Hepatocyte (in vitro differentiated cells): ENCODE measurements around the gene HAT1.

Source experiments
- EZH2 ChIP-seq: fragments of 200-600 bp; sonication (generic); IDR thresholded peaks from 2 replicates; pipeline ENCODE4 v1.6.1; 2016; ENCODE audit warnings: antibody characterized with exemption, mild to moderate bottlenecking, borderline replicate concordance
- EZH2phosphoT487 ChIP-seq: fragments of 200-600 bp; sonication (generic); IDR thresholded peaks from one replicate; pipeline ENCODE4 v1.6.1; 2018; ENCODE audit warnings: antibody characterized with exemption, mild to moderate bottlenecking, low read depth, moderate library complexity; ENCODE audit not compliant: unreplicated experiment, severe bottlenecking
- TF ChIP-seq, protein P1 (sequence below): fragments of 200-600 bp; sonication (generic); IDR thresholded peaks from 2 replicates; pipeline ENCODE4 v1.5.1; 2016; ENCODE audit warnings: antibody characterized with exemption, mild to moderate bottlenecking; ENCODE audit not compliant: poor library complexity

DNA sequence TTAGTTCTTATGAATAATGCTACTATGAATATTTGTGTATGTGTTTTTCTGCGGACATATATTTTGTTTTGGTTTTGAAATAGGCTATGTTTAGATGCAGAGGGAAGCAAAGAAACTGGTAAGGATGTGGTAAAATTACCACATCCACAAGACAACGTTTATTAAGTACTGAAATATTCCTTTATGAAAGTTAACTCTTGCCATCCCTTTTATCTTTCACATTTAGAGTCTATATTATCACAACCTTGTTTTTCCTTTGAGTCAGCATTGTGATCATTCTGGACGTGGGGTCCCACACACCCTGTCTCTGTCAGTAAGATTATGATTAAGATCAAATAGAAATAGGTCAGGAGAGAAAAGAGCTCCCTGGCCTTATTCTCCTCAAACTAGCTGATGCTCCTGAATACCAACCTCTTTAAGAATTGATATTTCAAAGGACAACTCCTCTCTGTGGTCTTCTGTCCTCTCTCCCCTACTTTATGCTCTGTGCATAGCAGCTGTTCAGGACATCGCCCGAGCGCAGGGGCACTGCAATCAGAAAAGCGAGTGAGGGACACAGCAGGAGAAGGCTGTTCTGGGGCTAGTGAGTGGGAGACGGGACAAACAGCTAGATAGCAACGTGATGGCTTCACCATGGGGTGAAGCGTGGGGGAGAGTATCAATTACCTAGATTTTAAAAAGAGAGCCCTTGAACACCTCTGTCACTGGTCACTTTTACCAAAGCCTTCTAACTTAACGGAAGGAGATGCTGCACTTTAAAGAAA is 89.7 kb downstream of the HAT1 start:
- no peak for TF ChIP-seq EZH2phosphoT487
- TF ChIP-seq, protein P1, sequence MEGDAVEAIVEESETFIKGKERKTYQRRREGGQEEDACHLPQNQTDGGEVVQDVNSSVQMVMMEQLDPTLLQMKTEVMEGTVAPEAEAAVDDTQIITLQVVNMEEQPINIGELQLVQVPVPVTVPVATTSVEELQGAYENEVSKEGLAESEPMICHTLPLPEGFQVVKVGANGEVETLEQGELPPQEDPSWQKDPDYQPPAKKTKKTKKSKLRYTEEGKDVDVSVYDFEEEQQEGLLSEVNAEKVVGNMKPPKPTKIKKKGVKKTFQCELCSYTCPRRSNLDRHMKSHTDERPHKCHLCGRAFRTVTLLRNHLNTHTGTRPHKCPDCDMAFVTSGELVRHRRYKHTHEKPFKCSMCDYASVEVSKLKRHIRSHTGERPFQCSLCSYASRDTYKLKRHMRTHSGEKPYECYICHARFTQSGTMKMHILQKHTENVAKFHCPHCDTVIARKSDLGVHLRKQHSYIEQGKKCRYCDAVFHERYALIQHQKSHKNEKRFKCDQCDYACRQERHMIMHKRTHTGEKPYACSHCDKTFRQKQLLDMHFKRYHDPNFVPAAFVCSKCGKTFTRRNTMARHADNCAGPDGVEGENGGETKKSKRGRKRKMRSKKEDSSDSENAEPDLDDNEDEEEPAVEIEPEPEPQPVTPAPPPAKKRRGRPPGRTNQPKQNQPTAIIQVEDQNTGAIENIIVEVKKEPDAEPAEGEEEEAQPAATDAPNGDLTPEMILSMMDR, result no peak
- no peak for TF ChIP-seq EZH2
